Measurements from ENCODE around the gene SMOC2.

- TF ChIP-seq RAD21 (IDR thresholded peaks at IDR 0.05; ENCODE audit: low read depth) (no peak), CTCF (IDR thresholded peaks at IDR 0.05 in 2 of 3, conservative IDR thresholded peaks at IDR 0.05 in 1 of 3; ENCODE audit: borderline replicate concordance in 1 of 3, insufficient read depth in 1 of 3, low read depth in 2 of 3, low read length in 2 of 3) (no peak)
Measured at GRCh38 chr6:168419569-168419968, 21.4 kb upstream of the SMOC2 start.
